T47D (cell line): ENCODE measurements around the gene WDTC1.
A peak's percentile ranks its signal among the peaks of the same experiment; 100 is the strongest.

Experiments
- DNase-seq, 2 experiments: peaks; one replicate each; pipeline versions ENCODE4 v3.0.0 to v3.0.0-alpha.2; 2011 to 2012; ENCODE audit warnings: low read depth in 1 of 2, low spot score in 1 of 2
- JUND ChIP-seq: IDR thresholded peaks from 2 replicates; pipeline ENCODE4 v1.6.1; 2012; ENCODE audit warnings: low read depth
- in situ Hi-C: cut with HindIII; loops from 2 replicates; pipeline ENCODE4 v1.10.0; 2016; ENCODE audit warnings: low sequenced_read_pairs, low pct_unique_long_range_greater_than_20kb

The WDTC1 gene

GRCh38 chr1:27299385-27300271, 65.2 kb downstream of the WDTC1 start:
- in situ Hi-C loops: no loop called here
- no peak for TF ChIP-seq JUND
- DNase-seq: peak; percentile 69 to 93

- in situ Hi-C loops: no loop called here
- TF ChIP-seq JUND: no peak
- DNase-seq: peak; percentile 73 to 85
These were observed 66.1 kb downstream of the WDTC1 start for GRCh38 chr1:27300341-27301051.

- DNase-seq: no peak
- no peak for TF ChIP-seq JUND
- in situ Hi-C loops: no loop called here
These were observed 66.6 kb downstream of the WDTC1 start for GRCh38 chr1:27301052-27301422.

GRCh38 chr1:27301582-27302199, 67.3 kb downstream of the WDTC1 start:
- in situ Hi-C loops: no loop called here
- no peak for DNase-seq
- TF ChIP-seq JUND: no peak

GRCh38 chr1:27302612-27303011, 68.2 kb downstream of the WDTC1 start:
- no peak for TF ChIP-seq JUND
- no peak for DNase-seq
- in situ Hi-C loops: no loop called here

- in situ Hi-C loops: no loop called here
- no peak for DNase-seq
- TF ChIP-seq JUND: no peak
These were observed 69.1 kb downstream of the WDTC1 start for GRCh38 chr1:27303509-27303908.

GRCh38 chr1:27306071-27306470, 71.6 kb downstream of the WDTC1 start:
- DNase-seq: no peak
- TF ChIP-seq JUND: no peak
- in situ Hi-C loops: no loop called here

- DNase-seq: peak in 1 of 2 experiments; percentile 38
These were observed 72.7 kb downstream of the WDTC1 start for GRCh38 chr1:27306892-27307761.

GRCh38 chr1:27307874-27308598, 73.6 kb downstream of the WDTC1 start:
- no peak for DNase-seq
- in situ Hi-C loops: no loop called here
- TF ChIP-seq JUND: no peak

More at GRCh38 chr1:27306892-27307761, 72.7 kb downstream of the WDTC1 start:
- in situ Hi-C loops: no loop called here
- TF ChIP-seq JUND: no peak

GRCh38 chr1:27314169-27314568, 79.7 kb downstream of the WDTC1 start:
- no peak for TF ChIP-seq JUND
- in situ Hi-C loops: no loop called here
- DNase-seq: no peak

GRCh38 chr1:27314737-27315136, 80.3 kb downstream of the WDTC1 start:
- no peak for TF ChIP-seq JUND
- in situ Hi-C loops: no loop called here
- DNase-seq: no peak
